PC-9 (cell line): ENCODE results near the gene CPN2. TPM values are rescaled to one million over a fixed set of nuclear protein-coding genes. Genes with fewer than 3 reads are reported as not detected.

Source experiments
- BruUV-seq: library from RNA; stranded (reverse); fragments of 400-500 nt; replicated peaks from 2 replicates; lab custom pipeline; 2021; lab: Mats Ljungman, UMichigan
- CTCF ChIA-PET: fragments of 300-600 bp; sonication (Branson Sonifier 250); formaldehyde crosslinking; loops from one replicate; lab custom pipeline; 2022; ENCODE audit warnings: antibody characterized with exemption; lab: Charles Lee
- POLR2A ChIA-PET: fragments of 300-600 bp; sonication (Branson Sonifier 250); formaldehyde crosslinking; loops from one replicate; lab custom pipeline; 2022; ENCODE audit warnings: antibody characterized with exemption; ENCODE audit not compliant: unreplicated experiment; lab: Charles Lee
- DNase-seq, 2 experiments: peaks; one replicate each; pipeline versions ENCODE4 v3.0.0 to v3.0.0-alpha.2; 2015 to 2022; ENCODE audit warnings: mixed read lengths in 1 of 2
- H2AFZ ChIP-seq: fragments of 200-600 bp; sonication (generic); 2 replicates; pipeline ENCODE4 v1.8.1; 2017; ENCODE audit warnings: antibody characterized with exemption
- H3F3A ChIP-seq: fragments of 200-600 bp; sonication (generic); 2 replicates; pipeline ENCODE4 v1.8.1; 2017; ENCODE audit warnings: antibody characterized with exemption, mild to moderate bottlenecking, low read depth; ENCODE audit not compliant: insufficient read depth
- H3K27ac ChIP-seq: fragments of 200-600 bp; sonication (generic); 2 replicates; pipeline ENCODE4 v1.6.1; 2016; ENCODE audit warnings: mixed run types
- H3K27me3 ChIP-seq: fragments of 200-600 bp; sonication (generic); 2 replicates; pipeline ENCODE4 v1.6.1; 2016; ENCODE audit warnings: low read depth, mixed run types; ENCODE audit not compliant: insufficient read depth
- H3K36me3 ChIP-seq: fragments of 200-600 bp; sonication (generic); 2 replicates; pipeline ENCODE4 v1.6.1; 2016; ENCODE audit warnings: low read depth, mixed run types
- H3K4me1 ChIP-seq: fragments of 200-600 bp; sonication (generic); replicated peaks from 2 replicates; pipeline ENCODE4 v1.6.1; 2016; ENCODE audit warnings: mixed run types; ENCODE audit not compliant: insufficient read depth
- H3K4me2 ChIP-seq: fragments of 200-600 bp; sonication (generic); 2 replicates; pipeline ENCODE4 v1.6.1; 2017; ENCODE audit warnings: mixed run types
- H3K4me3 ChIP-seq: fragments of 200-600 bp; sonication (generic); 2 replicates; pipeline ENCODE4 v1.6.1; 2016; ENCODE audit warnings: mixed run types
- H3K79me2 ChIP-seq: fragments of 200-600 bp; sonication (generic); 2 replicates; pipeline ENCODE4 v1.6.1; 2017; ENCODE audit warnings: low read depth, mixed run types
- H3K9me2 ChIP-seq: fragments of 200-600 bp; sonication (generic); 2 replicates; pipeline ENCODE4 v1.8.1; 2017; ENCODE audit warnings: mild to moderate bottlenecking; ENCODE audit not compliant: insufficient read depth
- H3K9me3 ChIP-seq: fragments of 200-600 bp; sonication (generic); 2 replicates; pipeline ENCODE4 v1.8.1; 2016; ENCODE audit warnings: low read depth; ENCODE audit not compliant: insufficient read depth
- H4K20me1 ChIP-seq: fragments of 200-600 bp; sonication (generic); 2 replicates; pipeline ENCODE4 v1.8.1; 2017; ENCODE audit not compliant: insufficient read depth
- CTCF ChIP-seq: fragments of 200-600 bp; sonication (generic); conservative IDR thresholded peaks from 2 replicates; pipeline ENCODE4 v1.6.1; 2017; ENCODE audit warnings: mixed run types, antibody characterized with exemption, mild to moderate bottlenecking, moderate library complexity
- EZH2 ChIP-seq: fragments of 200-600 bp; sonication (generic); IDR thresholded peaks from 2 replicates; pipeline ENCODE4 v1.8.0; 2017; ENCODE audit warnings: antibody characterized with exemption, low read depth
- intact Hi-C: fragments of 100-400 bp; cut with micrococcal nuclease; formaldehyde crosslinking; loops from one replicate; pipeline ENCODE4 v1.10.0; 2022; ENCODE audit not compliant: unreplicated experiment
- total RNA-seq: library from RNA; stranded (reverse); gene quantifications from 2 replicates; pipeline ENCODE4 v1.2.3, GENCODE V29; 2021

The CPN2 gene
- total RNA-seq, 1 experiment from 2014 or later = not detected

- DNase-seq = no peak
- Histone ChIP-seq H3K79me2 (no peaks in the 10 kb centered on the region), H3K9me3 (no peaks in the 10 kb centered on the region), H3K9me2 (no peaks in the 10 kb centered on the region), H3K36me3 (no peaks in the 10 kb centered on the region), H2AFZ (no peak overlapping the region), H3K27me3 (no peaks in the 10 kb centered on the region), H3K4me3 (no peak overlapping the region), H4K20me1 (no peaks in the 10 kb centered on the region), H3K27ac (no peak overlapping the region), H3K4me1 (no peaks in the 10 kb centered on the region), H3F3A (no peaks in the 10 kb centered on the region), H3K4me2 (0 out of 2 replicates have a peak overlapping the region, but pooled peaks have one; percentile 1)
- TF ChIP-seq CTCF (no peak), EZH2 (no peak)
- intact Hi-C loops = no loop called here
- ChIA-PET POLR2A (no interaction called here), CTCF (interaction anchor here (0.6 to 0.7 kb wide), 5 partner anchors 12 to 816 kb away, joined by 3 to 4 read pairs (median 3); no protein-coding TSS in a partner anchor)
- no TSS peak for BruUV-seq
Measured at GRCh38 chr3:194343561-194343893, 7.6 kb downstream of the CPN2 start.

GRCh38 chr3:194342861-194343560 is 8.1 kb downstream of the CPN2 start:
- no peaks in the 10 kb centered on the region for H3K9me2 ChIP-seq
- no TSS peak for BruUV-seq
- TF ChIP-seq EZH2 = no peak
- TF ChIP-seq CTCF = no peak
- H4K20me1 ChIP-seq = no peaks in the 10 kb centered on the region
- ChIA-PET POLR2A (no interaction called here), CTCF (interaction anchor here (0.6 to 0.7 kb wide), 3 partner anchors 13 to 815 kb away, joined by 3 to 4 read pairs (median 3); no protein-coding TSS in a partner anchor)
- H3K36me3 ChIP-seq = no peaks in the 10 kb centered on the region
- intact Hi-C loops = no loop called here
- H3K79me2 ChIP-seq = no peaks in the 10 kb centered on the region
- no peak overlapping the region for H3K27ac ChIP-seq
- no peak for DNase-seq
- no peaks in the 10 kb centered on the region for H3K9me3 ChIP-seq
- no peak overlapping the region for H3K4me2 ChIP-seq
- H3K4me1 ChIP-seq = no peaks in the 10 kb centered on the region
- H2AFZ ChIP-seq = no peak overlapping the region
- H3F3A ChIP-seq = no peaks in the 10 kb centered on the region
- H3K4me3 ChIP-seq = no peak overlapping the region
- no peaks in the 10 kb centered on the region for H3K27me3 ChIP-seq

DNA sequence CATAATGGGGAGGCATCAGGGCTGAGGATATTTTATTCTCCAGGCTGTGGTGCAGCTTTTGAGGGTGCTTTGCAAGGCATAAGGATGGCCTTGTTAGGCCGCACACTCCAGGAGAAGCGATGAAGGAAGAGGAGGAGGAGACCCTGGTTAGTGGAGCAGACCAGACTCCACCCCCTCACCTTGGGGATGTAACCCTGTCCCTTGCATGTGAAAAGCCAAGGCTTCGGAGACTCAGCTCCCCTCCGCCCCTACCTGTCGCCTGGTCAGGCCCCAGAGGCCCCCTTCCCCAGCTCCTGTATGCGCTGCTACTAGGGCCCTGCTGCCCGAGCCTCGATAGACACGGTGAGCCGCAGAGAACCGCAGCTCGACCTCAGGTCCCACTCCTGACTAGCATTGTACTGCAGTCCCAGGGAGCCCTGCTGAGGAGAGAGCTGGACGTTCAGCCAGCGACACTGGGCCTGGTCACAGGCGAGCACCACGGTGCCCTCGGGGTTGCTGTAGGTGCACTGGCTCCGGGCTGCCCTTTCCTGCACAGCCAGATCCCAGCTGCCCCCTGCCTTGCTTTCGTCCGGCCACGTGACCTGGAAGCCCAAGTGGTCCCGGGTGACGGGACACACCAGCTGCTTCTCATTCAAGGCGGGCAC is 10.2 kb downstream of the CPN2 start:
- Histone ChIP-seq H3F3A (no peaks in the 10 kb centered on the region), H2AFZ (no peak overlapping the region), H3K27me3 (no peaks in the 10 kb centered on the region), H3K79me2 (no peaks in the 10 kb centered on the region), H3K27ac (no peak overlapping the region), H3K9me3 (no peaks in the 10 kb centered on the region), H3K4me3 (no peak overlapping the region), H3K9me2 (no peaks in the 10 kb centered on the region), H3K4me1 (no peaks in the 10 kb centered on the region), H3K36me3 (no peaks in the 10 kb centered on the region), H4K20me1 (no peaks in the 10 kb centered on the region), H3K4me2 (no peak overlapping the region)
- intact Hi-C loops = no loop called here
- ChIA-PET POLR2A (no interaction called here), CTCF (interaction anchor here (0.5 to 0.6 kb wide), 3 partner anchors 303 to 1265 kb away, joined by 3 to 11 read pairs (median 6); no protein-coding TSS in a partner anchor)
- no TSS peak for BruUV-seq
- TF ChIP-seq EZH2 = no peak
- TF ChIP-seq CTCF = no peak
- DNase-seq = no peak
